KMS-11 (cell line): Measurements from ENCODE around the gene DNAAF1.

Experiments used
- H2AFZ ChIP-seq: fragments of 200-600 bp; sonication (generic); 2 replicates; pipeline ENCODE4 v1.6.1; 2016; ENCODE audit warnings: antibody characterized with exemption, mixed run types, low read depth
- H3K27ac ChIP-seq: fragments of 200-600 bp; sonication (generic); 2 replicates; pipeline ENCODE4 v1.6.1; 2016; ENCODE audit warnings: mild to moderate bottlenecking, mixed run types
- H3K27me3 ChIP-seq: fragments of 200-600 bp; sonication (generic); 2 replicates; pipeline ENCODE4 v1.6.1; 2017; ENCODE audit warnings: mild to moderate bottlenecking, low read depth, mixed run types, moderate library complexity; ENCODE audit not compliant: insufficient read depth
- H3K36me3 ChIP-seq: fragments of 200-600 bp; sonication (generic); 2 replicates; pipeline ENCODE4 v1.6.1; 2017; ENCODE audit warnings: mild to moderate bottlenecking, mixed run types; ENCODE audit not compliant: insufficient read depth
- H3K4me1 ChIP-seq: fragments of 200-600 bp; sonication (generic); 2 replicates; pipeline ENCODE4 v1.6.1; 2016; ENCODE audit warnings: mild to moderate bottlenecking, low read depth, mixed run types; ENCODE audit not compliant: poor library complexity, severe bottlenecking
- H3K4me2 ChIP-seq: fragments of 200-600 bp; sonication (generic); 2 replicates; pipeline ENCODE4 v1.7.0; 2016; ENCODE audit warnings: mild to moderate bottlenecking, mixed run types
- H3K4me3 ChIP-seq: fragments of 200-600 bp; sonication (generic); IDR thresholded peaks from 2 replicates; pipeline ENCODE4 v1.6.1; 2017; ENCODE audit warnings: low read depth, low read length, mixed read lengths; ENCODE audit not compliant: insufficient read depth
- H3K79me2 ChIP-seq: fragments of 200-600 bp; sonication (generic); 2 replicates; pipeline ENCODE4 v1.6.1; 2016; ENCODE audit warnings: low read depth, mixed run types; ENCODE audit not compliant: insufficient read depth
- H3K9ac ChIP-seq: fragments of 200-600 bp; sonication (generic); 2 replicates; pipeline ENCODE4 v1.6.1; 2016; ENCODE audit warnings: mild to moderate bottlenecking, mixed run types
- H4K20me1 ChIP-seq: fragments of 200-600 bp; sonication (generic); 2 replicates; pipeline ENCODE4 v1.6.1; 2016; ENCODE audit warnings: mild to moderate bottlenecking, mixed run types; ENCODE audit not compliant: insufficient read depth
- TF ChIP-seq, protein P1 (sequence below): fragments of 200-600 bp; sonication (generic); conservative IDR thresholded peaks from 2 replicates; pipeline ENCODE4 v1.6.1; 2017; ENCODE audit warnings: low read depth, mild to moderate bottlenecking, antibody characterized with exemption, low read length, moderate library complexity, mixed read lengths

Gene DNAAF1

DNA sequence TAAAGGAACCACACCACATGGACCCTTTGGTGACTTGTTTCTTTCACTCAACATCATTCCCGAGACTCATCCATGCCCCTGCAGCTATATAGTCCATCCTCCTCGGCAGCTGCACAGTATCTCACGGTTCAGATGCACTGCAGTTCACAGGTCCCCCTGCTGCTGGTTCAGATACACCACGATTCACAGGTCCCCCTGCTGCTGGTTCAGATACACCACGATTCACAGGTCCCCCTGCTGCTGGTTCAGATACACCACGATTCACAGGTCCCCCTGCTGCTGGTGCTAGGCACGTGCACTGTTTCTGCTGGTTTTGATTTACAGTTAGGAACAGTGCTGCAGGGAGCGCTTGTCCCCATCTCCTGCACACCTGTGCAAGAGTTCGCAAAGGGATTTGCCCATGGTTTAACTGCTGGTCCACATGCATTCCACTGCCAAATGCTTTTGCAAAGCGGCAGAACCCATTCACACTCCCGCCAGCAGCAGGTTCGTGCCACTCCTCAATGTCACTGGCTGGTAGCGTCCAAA is 3.9 kb upstream of the DNAAF1 start:
- H3K36me3 ChIP-seq, result no peaks in the 10 kb centered on the region
- H3K27ac ChIP-seq, result no peak overlapping the region
- no peak overlapping the region for H2AFZ ChIP-seq
- H3K4me3 ChIP-seq, result no peak overlapping the region
- no peak overlapping the region for H3K4me2 ChIP-seq
- peaks cover 50% of the 10 kb centered on the region for H3K4me1 ChIP-seq
- TF ChIP-seq, protein P1, sequence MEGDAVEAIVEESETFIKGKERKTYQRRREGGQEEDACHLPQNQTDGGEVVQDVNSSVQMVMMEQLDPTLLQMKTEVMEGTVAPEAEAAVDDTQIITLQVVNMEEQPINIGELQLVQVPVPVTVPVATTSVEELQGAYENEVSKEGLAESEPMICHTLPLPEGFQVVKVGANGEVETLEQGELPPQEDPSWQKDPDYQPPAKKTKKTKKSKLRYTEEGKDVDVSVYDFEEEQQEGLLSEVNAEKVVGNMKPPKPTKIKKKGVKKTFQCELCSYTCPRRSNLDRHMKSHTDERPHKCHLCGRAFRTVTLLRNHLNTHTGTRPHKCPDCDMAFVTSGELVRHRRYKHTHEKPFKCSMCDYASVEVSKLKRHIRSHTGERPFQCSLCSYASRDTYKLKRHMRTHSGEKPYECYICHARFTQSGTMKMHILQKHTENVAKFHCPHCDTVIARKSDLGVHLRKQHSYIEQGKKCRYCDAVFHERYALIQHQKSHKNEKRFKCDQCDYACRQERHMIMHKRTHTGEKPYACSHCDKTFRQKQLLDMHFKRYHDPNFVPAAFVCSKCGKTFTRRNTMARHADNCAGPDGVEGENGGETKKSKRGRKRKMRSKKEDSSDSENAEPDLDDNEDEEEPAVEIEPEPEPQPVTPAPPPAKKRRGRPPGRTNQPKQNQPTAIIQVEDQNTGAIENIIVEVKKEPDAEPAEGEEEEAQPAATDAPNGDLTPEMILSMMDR, result 0 out of 2 replicates have a peak, but pooled peaks have one; percentile 21
- no peaks in the 10 kb centered on the region for H3K27me3 ChIP-seq
- H3K79me2 ChIP-seq, result peaks cover 21% of the 10 kb centered on the region; the same call in 1 of the 2 replicates
- no peak overlapping the region for H3K9ac ChIP-seq
- no peaks in the 10 kb centered on the region for H4K20me1 ChIP-seq

DNA sequence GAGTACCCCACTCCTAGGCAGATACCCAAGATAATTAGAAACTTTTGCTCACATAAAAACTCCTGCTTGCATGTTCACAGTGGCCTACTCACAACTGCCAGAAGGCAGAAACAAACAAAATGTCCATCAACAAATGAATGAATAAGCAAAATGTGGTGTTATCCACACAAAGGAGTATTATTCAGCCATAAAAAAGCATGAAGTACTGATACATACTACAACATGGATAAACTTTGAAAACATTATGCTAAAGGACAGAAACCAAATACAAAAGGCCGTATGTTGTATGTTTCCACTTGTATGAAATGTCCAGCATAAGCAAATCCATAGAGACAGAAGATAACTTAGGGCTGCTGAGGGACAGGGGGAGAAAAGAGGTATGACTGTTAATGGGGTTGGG is 2.0 kb upstream of the DNAAF1 start:
- Histone ChIP-seq H3K79me2 (peaks cover 11% of the 10 kb centered on the region; the same call in 1 of the 2 replicates), H3K36me3 (no peaks in the 10 kb centered on the region), H4K20me1 (no peaks in the 10 kb centered on the region), H3K9ac (no peak overlapping the region), H3K27me3 (no peaks in the 10 kb centered on the region), H3K4me3 (no peak overlapping the region), H3K4me2 (no peak overlapping the region), H2AFZ (no peak overlapping the region), H3K27ac (no peak overlapping the region), H3K4me1 (peaks cover 31% of the 10 kb centered on the region)
- TF ChIP-seq, protein P1, result no peak

DNA sequence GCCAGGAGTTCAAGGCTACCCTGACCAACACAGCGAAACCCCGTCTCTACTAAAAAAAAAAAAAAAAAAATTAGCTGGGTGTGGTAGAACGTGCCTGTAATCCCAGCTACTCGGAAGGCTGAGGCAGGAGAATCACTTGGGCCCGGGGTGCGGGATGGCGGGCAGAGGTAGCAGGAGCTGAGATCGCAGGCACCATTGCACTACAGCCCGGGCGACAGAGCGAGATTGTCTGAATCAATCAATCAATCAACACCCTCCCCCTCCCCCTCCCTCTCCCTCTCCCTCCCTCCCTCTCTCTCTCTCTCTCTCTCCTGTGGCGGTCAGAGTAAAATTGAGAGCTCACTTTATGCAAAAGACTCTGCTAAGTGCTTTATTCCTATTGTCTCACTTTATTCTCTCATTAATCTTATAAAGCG is 1.3 kb upstream of the DNAAF1 start:
- no peaks in the 10 kb centered on the region for H4K20me1 ChIP-seq
- no peaks in the 10 kb centered on the region for H3K27me3 ChIP-seq
- TF ChIP-seq, protein P1, result no peak
- peaks cover 11% of the 10 kb centered on the region; the same call in 1 of the 2 replicates for H3K79me2 ChIP-seq
- H3K4me2 ChIP-seq, result peak overlapping the region; percentile 77
- no peak overlapping the region for H3K4me3 ChIP-seq
- no peaks in the 10 kb centered on the region for H3K36me3 ChIP-seq
- H2AFZ ChIP-seq, result no peak overlapping the region; the same call in 1 of the 2 replicates
- H3K9ac ChIP-seq, result no peak overlapping the region
- H3K4me1 ChIP-seq, result peaks cover 25% of the 10 kb centered on the region
- H3K27ac ChIP-seq, result no peak overlapping the region

DNA sequence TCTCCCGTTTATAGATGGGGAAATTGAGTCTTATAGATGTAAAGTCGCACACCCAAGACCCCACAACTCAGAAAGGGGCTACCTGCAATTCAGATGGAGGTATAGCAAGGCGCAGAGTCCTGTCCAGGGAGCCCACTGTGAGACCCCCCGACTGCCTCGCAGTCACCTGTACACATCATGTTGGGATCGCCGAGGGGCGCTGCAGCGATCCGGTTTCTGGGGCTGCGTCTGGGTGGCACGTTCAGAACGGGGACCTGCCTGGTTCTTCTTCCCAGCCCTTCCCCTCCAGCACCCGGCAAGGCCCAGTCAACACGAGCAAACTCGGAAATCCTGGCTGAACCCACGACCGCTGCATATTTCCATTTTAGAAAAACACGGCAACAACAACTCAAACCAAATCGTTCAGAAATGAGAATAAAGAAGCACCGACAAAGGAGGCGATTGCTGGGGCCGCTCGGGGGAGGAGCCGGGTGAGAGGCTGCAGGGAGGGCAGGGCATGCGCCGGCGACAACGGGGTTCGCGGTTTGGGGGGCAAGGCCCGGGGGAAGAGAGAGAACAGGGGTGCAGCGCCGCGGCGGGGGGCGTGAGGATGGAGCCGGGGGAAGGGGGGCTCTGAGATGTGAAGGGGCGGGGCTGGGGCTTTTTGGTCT is 774 bp upstream of the DNAAF1 start:
- Histone ChIP-seq H3K9ac (peak overlapping the region; percentile 22; the same call in 1 of the 2 replicates), H3K27ac (no peak overlapping the region), H3K4me2 (peak overlapping the region; percentile 77), H4K20me1 (no peaks in the 10 kb centered on the region), H3K79me2 (peaks cover 11% of the 10 kb centered on the region; the same call in 1 of the 2 replicates), H3K4me3 (no peak overlapping the region), H3K36me3 (no peaks in the 10 kb centered on the region), H3K4me1 (peaks cover 20% of the 10 kb centered on the region), H2AFZ (peak overlapping the region; percentile 47), H3K27me3 (no peaks in the 10 kb centered on the region)
- TF ChIP-seq, protein P1, result no peak
